HepG2 (cell line): ENCODE data around the gene TSPAN31. TPM values are rescaled to one million over a fixed set of nuclear protein-coding genes. Genes with fewer than 3 reads are reported as not detected.

Experiments
- CBX1 ChIP-seq: IDR thresholded peaks from one replicate; pipeline ENCODE4 v1.6.1; 2016; ENCODE audit warnings: antibody characterized with exemption, low read depth
- CBX2 ChIP-seq, 2 experiments: fragments of 200-600 bp in 1 of 2; sonication (generic); formaldehyde crosslinking in 1 of 2; IDR thresholded peaks; 2 replicates each; pipeline versions ENCODE4 v1.7.0 to v1.8.1; 2018 to 2022; ENCODE audit warnings: low read depth in 2 of 2, low read length in 1 of 2, mild to moderate bottlenecking in 1 of 2, missing genetic modification reagents in 1 of 2
- GATAD1 ChIP-seq: IDR thresholded peaks from 2 replicates; pipeline ENCODE4 v1.6.1; 2016; ENCODE audit warnings: missing genetic modification reagents, missing compliant biosample characterization
- MEIS1 ChIP-seq: sonication (generic); formaldehyde crosslinking; IDR thresholded peaks from 2 replicates; pipeline ENCODE4 v1.9.0; 2021; ENCODE audit warnings: mild to moderate bottlenecking, missing genetic modification reagents, moderate library complexity, borderline replicate concordance
- NR2F1 ChIP-seq, 2 experiments: fragments of 450-650 bp in 1 of 2; formaldehyde crosslinking in 1 of 2; IDR thresholded peaks; 2 replicates each; pipeline versions ENCODE4 v1.5.0 to v1.6.1; 2016 to 2020; ENCODE audit warnings: mild to moderate bottlenecking in 1 of 2, missing compliant biosample characterization in 1 of 2, missing genetic modification reagents in 1 of 2, moderate library complexity in 1 of 2
- PHF8 ChIP-seq: sonication (generic); formaldehyde crosslinking; IDR thresholded peaks from 2 replicates; pipeline ENCODE4 v1.5.0; 2020; ENCODE audit warnings: missing genetic modification reagents
- RARG ChIP-seq: sonication (generic); formaldehyde crosslinking; IDR thresholded peaks from 2 replicates; pipeline ENCODE4 v1.4.0; 2020; ENCODE audit warnings: low read depth, mild to moderate bottlenecking, missing genetic modification reagents
- RFXANK ChIP-seq: IDR thresholded peaks from 2 replicates; pipeline ENCODE4 v1.6.1; 2016
- SATB2 ChIP-seq: sonication (generic); formaldehyde crosslinking; IDR thresholded peaks from 2 replicates; pipeline ENCODE4 v1.5.0; 2020; ENCODE audit warnings: missing genetic modification reagents
- ZBTB3 ChIP-seq: sonication (generic); formaldehyde crosslinking; IDR thresholded peaks from 2 replicates; pipeline ENCODE4 v1.4.0; 2020; ENCODE audit warnings: low read depth, mild to moderate bottlenecking, moderate library complexity, missing genetic modification reagents, borderline replicate concordance
- ZBTB33 ChIP-seq: sonication (generic); formaldehyde crosslinking; IDR thresholded peaks from 2 replicates; pipeline ENCODE4 v1.4.0; 2020; ENCODE audit warnings: missing genetic modification reagents
- ZBTB7A ChIP-seq: sonication (generic); formaldehyde crosslinking; IDR thresholded peaks from 2 replicates; pipeline ENCODE4 v1.8.0; 2022; ENCODE audit warnings: mild to moderate bottlenecking, missing genetic modification reagents
- ZNF142 ChIP-seq: sonication (generic); formaldehyde crosslinking; IDR thresholded peaks from 2 replicates; pipeline ENCODE4 v1.4.0; 2020; ENCODE audit warnings: missing genetic modification reagents
- ZNF292 ChIP-seq: sonication (generic); formaldehyde crosslinking; IDR thresholded peaks from 2 replicates; pipeline ENCODE4 v1.8.1; 2022; ENCODE audit warnings: mild to moderate bottlenecking, low read depth, missing genetic modification reagents, borderline replicate concordance
- ZNF30 ChIP-seq: sonication (generic); formaldehyde crosslinking; IDR thresholded peaks from 2 replicates; pipeline ENCODE4 v1.5.0; 2020; ENCODE audit warnings: mild to moderate bottlenecking, missing genetic modification reagents
- ZNF75D ChIP-seq: sonication (generic); formaldehyde crosslinking; IDR thresholded peaks from 2 replicates; pipeline ENCODE4 v1.8.1; 2023; ENCODE audit warnings: missing genetic modification reagents, mild to moderate bottlenecking, borderline replicate concordance
- polyA plus RNA-seq, 8 experiments: library from polyadenylated mRNA; depleted of rRNA in 3 of 8; stranded (reverse) in 7 of 8; unstranded in 1 of 8; fragments of >200 nt; fragmentation: Illumina TruSeq in 4 of 8; extraction: Trizol in 4 of 8; gene quantifications; 2 replicates each; pipeline versions ENCODE4 v1.2.1 to v1.2.3, GENCODE V29; 2011 to 2016; ENCODE audit warnings: low read depth in 4 of 8, missing spikeins in 1 of 8, mixed read lengths in 1 of 8; ENCODE audit not compliant: insufficient read depth in 1 of 8
- total RNA-seq, 5 experiments: library from RNA; depleted of rRNA; stranded (reverse); fragments of >200 nt; fragmentation: Illumina TruSeq; extraction: Trizol; gene quantifications; 2 replicates each; pipeline ENCODE4 v1.2.3, GENCODE V29; 2016; ENCODE audit warnings: low read depth in 1 of 5
- TF ChIP-seq, protein P1 (sequence below): IDR thresholded peaks from 2 replicates; pipeline ENCODE4 v1.6.1; 2016; ENCODE audit warnings: mild to moderate bottlenecking
- TF ChIP-seq, protein P2 (sequence below), 2 experiments: fragments of 450-650 bp in 1 of 2; sonication (generic) in 1 of 2; formaldehyde crosslinking; IDR thresholded peaks; 2 replicates each; pipeline versions ENCODE4 v1.5.0 to v1.8.0; 2020 to 2022; ENCODE audit warnings: mild to moderate bottlenecking in 1 of 2, missing genetic modification reagents in 1 of 2

Gene TSPAN31
- total and polyA plus RNA-seq, 2 of the 13 experiments (the other 11 are each of a cell fraction or from before 2014, with no cell fraction given): 10.4 to 24.6 TPM

DNA sequence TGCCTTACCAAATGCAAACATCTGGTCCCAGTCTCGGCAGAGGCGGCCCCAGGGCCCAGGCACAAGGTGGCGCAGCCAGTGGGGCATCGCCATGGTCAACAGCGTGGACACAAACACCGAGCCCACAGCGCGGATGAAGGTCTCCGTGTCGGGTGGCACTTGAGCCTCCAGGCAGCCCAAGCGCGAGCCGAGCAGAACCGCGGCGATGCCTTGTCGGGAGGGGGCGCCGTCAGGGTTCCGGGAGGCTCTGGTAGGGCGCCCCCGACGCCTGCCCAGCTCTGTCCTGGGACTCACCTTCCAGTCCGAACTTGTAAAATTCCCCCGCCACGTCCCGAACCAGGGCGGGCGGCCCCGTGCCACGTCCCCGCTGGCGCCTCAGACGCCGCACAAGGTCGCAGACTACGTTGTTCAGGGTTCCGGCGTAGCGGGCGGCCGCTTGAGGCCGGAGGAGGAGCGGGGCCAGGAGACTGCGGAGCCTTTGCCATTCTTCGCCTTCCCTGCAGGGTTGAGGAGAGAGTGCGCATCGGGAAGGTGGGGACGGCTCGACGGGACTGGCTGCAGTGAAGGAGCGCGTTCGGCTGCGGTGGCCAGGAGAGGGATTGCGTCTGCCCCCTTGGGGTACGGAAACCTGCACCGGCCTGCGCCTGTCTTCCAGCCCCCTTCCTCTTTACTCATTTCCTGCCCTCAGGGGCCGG lies 20.3 kb downstream of the TSPAN31 start (continued):
- TF ChIP-seq ZBTB33 (CRISPR knock-in tag) (no peak), ZBTB3 (no peak), NR2F1 (CRISPR knock-in tag; IDR thresholded peaks at IDR 0.05) (no peak), RARG (no peak), ZNF142 (CRISPR knock-in tag) (no peak), MEIS1 (no peak), ZNF30 (CRISPR knock-in tag) (no peak), SATB2 (CRISPR knock-in tag) (no peak), CBX1 (peak; percentile 48), PHF8 (CRISPR knock-in tag) (peak; percentile 63), ZBTB7A (CRISPR knock-in tag) (no peak), ZNF75D (CRISPR knock-in tag) (no peak), ZNF292 (CRISPR knock-in tag) (0 out of 2 replicates have a peak, but pooled peaks have one; percentile 43), CBX2 (IDR thresholded peaks at IDR 0.05; ENCODE audit: low read depth, low read length) (no peak), CBX2 (CRISPR knock-in tag; IDR thresholded peaks at IDR 0.05; ENCODE audit: low read depth) (peak; percentile 73; the same call in 1 of the 2 replicates), GATAD1 (CRISPR knock-in tag) (no peak), RFXANK (CRISPR knock-in tag) (no peak)
- TF ChIP-seq, protein P1, sequence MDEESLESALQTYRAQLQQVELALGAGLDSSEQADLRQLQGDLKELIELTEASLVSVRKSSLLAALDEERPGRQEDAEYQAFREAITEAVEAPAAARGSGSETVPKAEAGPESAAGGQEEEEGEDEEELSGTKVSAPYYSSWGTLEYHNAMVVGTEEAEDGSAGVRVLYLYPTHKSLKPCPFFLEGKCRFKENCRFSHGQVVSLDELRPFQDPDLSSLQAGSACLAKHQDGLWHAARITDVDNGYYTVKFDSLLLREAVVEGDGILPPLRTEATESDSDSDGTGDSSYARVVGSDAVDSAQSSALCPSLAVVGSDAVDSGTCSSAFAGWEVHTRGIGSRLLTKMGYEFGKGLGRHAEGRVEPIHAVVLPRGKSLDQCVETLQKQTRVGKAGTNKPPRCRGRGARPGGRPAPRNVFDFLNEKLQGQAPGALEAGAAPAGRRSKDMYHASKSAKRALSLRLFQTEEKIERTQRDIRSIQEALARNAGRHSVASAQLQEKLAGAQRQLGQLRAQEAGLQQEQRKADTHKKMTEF: peak; percentile 33; the same call in 1 of the 2 replicates
- TF ChIP-seq, protein P2, sequence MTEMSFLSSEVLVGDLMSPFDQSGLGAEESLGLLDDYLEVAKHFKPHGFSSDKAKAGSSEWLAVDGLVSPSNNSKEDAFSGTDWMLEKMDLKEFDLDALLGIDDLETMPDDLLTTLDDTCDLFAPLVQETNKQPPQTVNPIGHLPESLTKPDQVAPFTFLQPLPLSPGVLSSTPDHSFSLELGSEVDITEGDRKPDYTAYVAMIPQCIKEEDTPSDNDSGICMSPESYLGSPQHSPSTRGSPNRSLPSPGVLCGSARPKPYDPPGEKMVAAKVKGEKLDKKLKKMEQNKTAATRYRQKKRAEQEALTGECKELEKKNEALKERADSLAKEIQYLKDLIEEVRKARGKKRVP (CRISPR knock-in tag; IDR thresholded peaks at IDR 0.05): no peak
